Measurements from ENCODE around the gene FANCC. TPM values are rescaled to one million over a fixed set of nuclear protein-coding genes. Genes with fewer than 3 reads are reported as not detected.

FANCC gene
- total RNA-seq, 1 donor from 2014 or later = 7.9 TPM

DNA sequence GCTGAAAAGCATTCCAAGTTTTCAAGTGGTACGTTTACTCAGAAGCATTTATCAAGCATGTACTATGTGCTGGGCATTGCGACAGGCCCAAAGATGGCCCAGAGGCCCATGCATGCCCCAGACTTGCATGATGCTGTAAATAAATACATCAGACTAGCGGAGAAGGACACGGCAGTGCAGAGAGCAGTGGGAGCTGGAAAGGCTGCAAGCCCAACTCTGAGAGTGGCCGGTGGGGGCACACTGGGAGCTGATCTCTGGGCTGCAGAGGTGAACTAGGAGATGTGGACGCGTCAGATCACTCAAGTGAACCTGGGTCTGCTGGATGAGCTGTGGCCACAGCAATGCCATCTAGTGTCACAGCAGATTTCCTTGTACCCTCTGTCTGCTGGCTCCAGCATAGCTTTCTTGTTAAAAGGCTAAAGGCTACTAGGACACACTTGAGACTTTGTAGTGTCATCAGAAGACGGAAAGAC lies 246.9 kb downstream of the FANCC start:
- Mint-ChIP-seq H3K27ac (ENCODE audit: unreplicated experiment) (no peak overlapping the region), H3K27me3 (ENCODE audit: low read depth, unreplicated experiment) (no peaks in the 10 kb centered on the region), H3K36me3 (ENCODE audit: low read depth, unreplicated experiment) (peaks cover 30% of the 10 kb centered on the region), H3K4me3 (ENCODE audit: unreplicated experiment) (no peak overlapping the region), H3K9me3 (ENCODE audit: unreplicated experiment) (no peaks in the 10 kb centered on the region), H3K4me1 (ENCODE audit: low read depth, unreplicated experiment) (peaks cover 18% of the 10 kb centered on the region)
- no peaks in the 10 kb centered on the region for H3K4me1 ChIP-seq (ENCODE audit: insufficient read depth, low read length)
- no peak for FAIRE-seq
- no peak overlapping the region for H3K27ac ChIP-seq (ENCODE audit: low read depth, low read length)
- H2AFZ ChIP-seq (ENCODE audit: low read depth, low read length) = no peak overlapping the region
- peaks cover 100% of the 10 kb centered on the region for H3K79me2 ChIP-seq (ENCODE audit: insufficient read depth, low read length)
- no peak overlapping the region for H3K4me3 ChIP-seq (ENCODE audit: insufficient read depth, low read depth, low read length)
- no peaks in the 10 kb centered on the region for H3K9me3 ChIP-seq (ENCODE audit: insufficient read depth, low read depth, low read length)
- peaks cover 98% of the 10 kb centered on the region for H4K20me1 ChIP-seq (ENCODE audit: insufficient read depth, low read length)
- TF ChIP-seq, protein P1, sequence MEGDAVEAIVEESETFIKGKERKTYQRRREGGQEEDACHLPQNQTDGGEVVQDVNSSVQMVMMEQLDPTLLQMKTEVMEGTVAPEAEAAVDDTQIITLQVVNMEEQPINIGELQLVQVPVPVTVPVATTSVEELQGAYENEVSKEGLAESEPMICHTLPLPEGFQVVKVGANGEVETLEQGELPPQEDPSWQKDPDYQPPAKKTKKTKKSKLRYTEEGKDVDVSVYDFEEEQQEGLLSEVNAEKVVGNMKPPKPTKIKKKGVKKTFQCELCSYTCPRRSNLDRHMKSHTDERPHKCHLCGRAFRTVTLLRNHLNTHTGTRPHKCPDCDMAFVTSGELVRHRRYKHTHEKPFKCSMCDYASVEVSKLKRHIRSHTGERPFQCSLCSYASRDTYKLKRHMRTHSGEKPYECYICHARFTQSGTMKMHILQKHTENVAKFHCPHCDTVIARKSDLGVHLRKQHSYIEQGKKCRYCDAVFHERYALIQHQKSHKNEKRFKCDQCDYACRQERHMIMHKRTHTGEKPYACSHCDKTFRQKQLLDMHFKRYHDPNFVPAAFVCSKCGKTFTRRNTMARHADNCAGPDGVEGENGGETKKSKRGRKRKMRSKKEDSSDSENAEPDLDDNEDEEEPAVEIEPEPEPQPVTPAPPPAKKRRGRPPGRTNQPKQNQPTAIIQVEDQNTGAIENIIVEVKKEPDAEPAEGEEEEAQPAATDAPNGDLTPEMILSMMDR (IDR thresholded peaks at IDR 0.05; ENCODE audit: insufficient read depth, low read depth, low read length) = no peak
- no peak for TF ChIP-seq EZH2 (IDR thresholded peaks at IDR 0.05; ENCODE audit: insufficient read depth, low read length)
- no peak for DNase-seq (ENCODE audit: low read depth)
- no peaks in the 10 kb centered on the region for H3K27me3 ChIP-seq (ENCODE audit: insufficient read depth, low read length)
- H3K36me3 ChIP-seq (ENCODE audit: insufficient read depth, low read length) = peaks cover 34% of the 10 kb centered on the region
- no peak overlapping the region for H3K4me2 ChIP-seq (ENCODE audit: low read length)
- no peak overlapping the region for H3K9ac ChIP-seq (ENCODE audit: low read length)

DNA sequence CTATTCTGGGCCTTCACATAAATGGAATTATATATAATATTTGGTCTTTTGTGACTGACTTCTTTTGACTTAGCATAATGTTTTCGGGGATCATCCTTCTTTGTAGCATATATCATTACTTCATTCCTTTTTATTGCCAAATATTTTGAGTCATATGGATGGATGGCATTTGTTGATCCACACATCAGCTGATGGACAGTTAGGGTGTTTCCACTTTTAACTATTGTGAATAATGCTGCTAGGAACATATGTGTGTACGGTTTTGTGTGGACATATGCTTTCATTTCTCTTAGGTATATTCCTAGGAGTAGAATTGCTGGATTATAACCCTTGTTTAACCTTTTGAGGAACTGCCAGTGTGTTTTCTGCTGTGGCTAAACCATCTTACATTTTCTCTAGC lies 249.6 kb downstream of the FANCC start:
- peaks cover 99% of the 10 kb centered on the region for H4K20me1 ChIP-seq (ENCODE audit: insufficient read depth, low read length)

DNA sequence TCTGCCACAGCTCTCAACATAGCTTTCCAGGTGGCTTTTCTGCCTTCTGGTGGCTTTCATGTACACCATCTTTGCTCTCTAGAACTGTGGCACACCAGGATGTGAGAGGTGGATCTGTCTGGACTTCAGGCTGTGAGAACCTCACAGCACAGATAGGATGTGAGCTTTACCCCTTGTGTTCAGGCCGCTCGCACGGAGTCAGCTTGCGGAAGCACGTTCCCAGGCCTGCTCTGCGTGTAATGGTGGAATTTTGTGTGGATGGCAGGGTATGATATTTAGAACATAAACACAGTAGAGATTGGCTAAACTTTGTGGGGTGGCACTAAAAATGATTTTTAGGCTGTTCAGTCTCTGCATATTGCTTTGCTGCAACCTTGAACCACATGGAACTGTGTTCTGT lies 250.5 kb downstream of the FANCC start:
- Histone ChIP-seq H3K4me1 (ENCODE audit: insufficient read depth, low read length) (no peaks in the 10 kb centered on the region), H3K27ac (ENCODE audit: low read depth, low read length) (no peak overlapping the region), H3K27me3 (ENCODE audit: insufficient read depth, low read length) (no peaks in the 10 kb centered on the region), H3K79me2 (ENCODE audit: insufficient read depth, low read length) (peaks cover 99% of the 10 kb centered on the region), H3K9me3 (ENCODE audit: insufficient read depth, low read depth, low read length) (no peaks in the 10 kb centered on the region), H2AFZ (ENCODE audit: low read depth, low read length) (no peak overlapping the region), H3K36me3 (ENCODE audit: insufficient read depth, low read length) (peaks cover 51% of the 10 kb centered on the region), H3K4me3 (ENCODE audit: insufficient read depth, low read depth, low read length) (no peak overlapping the region), H4K20me1 (ENCODE audit: insufficient read depth, low read length) (peaks cover 99% of the 10 kb centered on the region), H3K4me2 (ENCODE audit: low read length) (no peak overlapping the region), H3K9ac (ENCODE audit: low read length) (no peak overlapping the region)
- peaks cover 17% of the 10 kb centered on the region for H3K4me1 Mint-ChIP-seq (ENCODE audit: low read depth, unreplicated experiment)
- H3K36me3 Mint-ChIP-seq (ENCODE audit: low read depth, unreplicated experiment) = peaks cover 21% of the 10 kb centered on the region
- no peak overlapping the region for H3K27ac Mint-ChIP-seq (ENCODE audit: unreplicated experiment)
- TF ChIP-seq, protein P1 (IDR thresholded peaks at IDR 0.05; ENCODE audit: insufficient read depth, low read depth, low read length) = no peak
- no peak for TF ChIP-seq EZH2 (IDR thresholded peaks at IDR 0.05; ENCODE audit: insufficient read depth, low read length)
- DNase-seq (ENCODE audit: low read depth) (no peak), FAIRE-seq (no peak)
- H3K9me3 Mint-ChIP-seq (ENCODE audit: unreplicated experiment) = no peaks in the 10 kb centered on the region
- H3K27me3 Mint-ChIP-seq (ENCODE audit: low read depth, unreplicated experiment) = no peaks in the 10 kb centered on the region
- no peak overlapping the region for H3K4me3 Mint-ChIP-seq (ENCODE audit: unreplicated experiment)

More for the DNA sequence above, 249.6 kb downstream of the FANCC start:
- Histone ChIP-seq H3K27me3 (ENCODE audit: insufficient read depth, low read length) (no peaks in the 10 kb centered on the region), H3K4me1 (ENCODE audit: insufficient read depth, low read length) (no peaks in the 10 kb centered on the region), H3K9me3 (ENCODE audit: insufficient read depth, low read depth, low read length) (no peaks in the 10 kb centered on the region), H3K27ac (ENCODE audit: low read depth, low read length) (no peak overlapping the region), H3K79me2 (ENCODE audit: insufficient read depth, low read length) (peaks cover 99% of the 10 kb centered on the region), H3K36me3 (ENCODE audit: insufficient read depth, low read length) (peaks cover 52% of the 10 kb centered on the region), H2AFZ (ENCODE audit: low read depth, low read length) (no peak overlapping the region), H3K4me3 (ENCODE audit: insufficient read depth, low read depth, low read length) (no peak overlapping the region), H3K4me2 (ENCODE audit: low read length) (no peak overlapping the region), H3K9ac (ENCODE audit: low read length) (no peak overlapping the region)
- peaks cover 16% of the 10 kb centered on the region for H3K4me1 Mint-ChIP-seq (ENCODE audit: low read depth, unreplicated experiment)
- no peak overlapping the region for H3K4me3 Mint-ChIP-seq (ENCODE audit: unreplicated experiment)
- peaks cover 18% of the 10 kb centered on the region for H3K36me3 Mint-ChIP-seq (ENCODE audit: low read depth, unreplicated experiment)
- H3K9me3 Mint-ChIP-seq (ENCODE audit: unreplicated experiment) = no peaks in the 10 kb centered on the region
- DNase-seq (ENCODE audit: low read depth) = no peak
- TF ChIP-seq EZH2 (IDR thresholded peaks at IDR 0.05; ENCODE audit: insufficient read depth, low read length) = no peak
- TF ChIP-seq, protein P1 (IDR thresholded peaks at IDR 0.05; ENCODE audit: insufficient read depth, low read depth, low read length) = no peak
- H3K27me3 Mint-ChIP-seq (ENCODE audit: low read depth, unreplicated experiment) = no peaks in the 10 kb centered on the region
- FAIRE-seq = no peak
- no peak overlapping the region for H3K27ac Mint-ChIP-seq (ENCODE audit: unreplicated experiment)
